ENCODE results near the gene PPL. TPM values are rescaled to one million over a fixed set of nuclear protein-coding genes. Genes with fewer than 3 reads are reported as not detected.
"Not testable (repeated sequence)": the region's sequence is repeated elsewhere in the genome, so short reads cannot be mapped to it uniquely, and the experiment has no call there.

The PPL gene
- total RNA-seq, 4 donors from 2014 or later: 31.3 to 97.6 (median 59.5) TPM

GRCh38 chr16:4966736-4967453, 29.9 kb upstream of the PPL start:
- ATAC-seq (ENCODE audit: low FRiP score): no peak

GRCh38 chr16:4963527-4963926, 26.6 kb upstream of the PPL start:
- not testable (repeated sequence) for ATAC-seq (ENCODE audit: low FRiP score); DNase-seq (ENCODE audit: low spot score)

More at GRCh38 chr16:4966736-4967453, 29.9 kb upstream of the PPL start:
- no peak for TF ChIP-seq CTCF (IDR thresholded peaks at IDR 0.05)
- no peak for DNase-seq (ENCODE audit: low spot score)

GRCh38 chr16:4962716-4963115, 25.8 kb upstream of the PPL start:
- ATAC-seq (ENCODE audit: low FRiP score) (no peak), DNase-seq (ENCODE audit: low spot score) (no peak)
- TF ChIP-seq CTCF (IDR thresholded peaks at IDR 0.05): no peak

- TF ChIP-seq CTCF (IDR thresholded peaks at IDR 0.05): no peak
- ATAC-seq (ENCODE audit: low FRiP score) (no peak), DNase-seq (ENCODE audit: low spot score) (no peak)
These were observed 23.6 kb upstream of the PPL start for GRCh38 chr16:4960579-4960978.

GRCh38 chr16:4958510-4959438, 21.8 kb upstream of the PPL start:
- no peak for DNase-seq (ENCODE audit: low spot score)
- no peak for ATAC-seq (ENCODE audit: low FRiP score)
- no peak for TF ChIP-seq CTCF (IDR thresholded peaks at IDR 0.05)

- ATAC-seq (ENCODE audit: low FRiP score): peak; percentile 97
- peak; percentile 97 for DNase-seq (ENCODE audit: low spot score)
- no peak for TF ChIP-seq CTCF (IDR thresholded peaks at IDR 0.05)
These were observed 21.0 kb upstream of the PPL start, which contains the start of gene SEC14L5 for GRCh38 chr16:4957720-4958509. SEC14L5 (plus strand) TSS chr16:4958330; CDS start chr16:4959324, 994 bp downstream.

- ATAC-seq (ENCODE audit: low FRiP score): no peak
- TF ChIP-seq CTCF (IDR thresholded peaks at IDR 0.05): no peak
- no peak for DNase-seq (ENCODE audit: low spot score)
These were observed 20.4 kb upstream of the PPL start for GRCh38 chr16:4957420-4957719.
